NCI-H774 (cell line): ENCODE measurements around the gene SEZ6L.

ENCODE experiments used
- DNase-seq: peaks from one replicate; lab custom pipeline; 2025; lab: John Stamatoyannopoulos, UW

Gene SEZ6L

GRCh38 chr22:26245001-26245400 is 75.7 kb downstream of the SEZ6L start:
- DNase-seq: no peak

GRCh38 chr22:26246552-26246951 is 77.3 kb downstream of the SEZ6L start:
- no peak for DNase-seq

- DNase-seq: no peak
Measured at GRCh38 chr22:26251869-26252268, 82.6 kb downstream of the SEZ6L start.

- DNase-seq: no peak
Measured at GRCh38 chr22:26259510-26259909, 90.2 kb downstream of the SEZ6L start.

- DNase-seq: no peak
Measured at GRCh38 chr22:26264162-26264561, 94.9 kb downstream of the SEZ6L start.

DNA sequence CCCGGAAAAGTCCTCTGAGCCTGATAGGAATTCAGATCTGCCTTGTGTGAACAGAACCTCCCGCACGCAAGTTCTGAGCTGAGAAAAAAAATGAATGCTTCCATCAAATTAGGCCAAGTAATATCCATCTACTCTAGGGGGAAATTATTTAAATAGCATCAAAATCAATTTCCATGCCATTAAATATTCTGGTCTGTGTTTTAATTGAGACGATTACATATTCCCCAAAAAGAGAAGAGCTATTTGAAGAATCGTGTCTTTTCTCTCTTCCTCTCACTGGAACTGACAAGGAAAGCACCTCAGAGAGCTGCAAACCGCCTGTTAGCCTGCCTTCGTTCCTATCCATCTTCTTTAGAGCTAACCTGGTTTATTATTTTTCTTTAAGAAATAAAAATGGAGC is 96.0 kb downstream of the SEZ6L start:
- no peak for DNase-seq

DNA sequence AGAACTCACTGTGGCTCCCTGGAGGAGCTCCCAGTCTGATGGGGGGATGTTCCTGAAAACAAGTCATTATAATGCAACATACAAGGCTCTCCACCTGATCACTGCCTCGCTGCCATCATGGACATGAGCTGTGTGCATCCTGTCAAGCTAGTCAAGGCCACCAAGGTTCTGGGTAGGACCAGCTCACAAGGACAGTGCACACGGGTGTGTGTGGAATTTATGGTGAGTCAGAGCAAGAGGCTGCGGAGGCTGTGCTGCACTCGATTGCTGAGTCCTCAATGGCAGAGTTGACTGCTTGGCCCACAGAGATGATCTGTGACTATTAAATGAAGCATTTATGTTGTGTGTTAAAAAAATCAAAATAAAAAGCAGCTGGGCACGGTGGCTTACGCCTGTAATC is 96.6 kb downstream of the SEZ6L start:
- no peak for DNase-seq

GRCh38 chr22:26267856-26268255 is 98.6 kb downstream of the SEZ6L start:
- DNase-seq: peak; percentile 6

- DNase-seq: no peak
Measured at GRCh38 chr22:26269572-26269971, 100.3 kb downstream of the SEZ6L start.

GRCh38 chr22:26271427-26271826 is 102.2 kb downstream of the SEZ6L start:
- DNase-seq: no peak

DNA sequence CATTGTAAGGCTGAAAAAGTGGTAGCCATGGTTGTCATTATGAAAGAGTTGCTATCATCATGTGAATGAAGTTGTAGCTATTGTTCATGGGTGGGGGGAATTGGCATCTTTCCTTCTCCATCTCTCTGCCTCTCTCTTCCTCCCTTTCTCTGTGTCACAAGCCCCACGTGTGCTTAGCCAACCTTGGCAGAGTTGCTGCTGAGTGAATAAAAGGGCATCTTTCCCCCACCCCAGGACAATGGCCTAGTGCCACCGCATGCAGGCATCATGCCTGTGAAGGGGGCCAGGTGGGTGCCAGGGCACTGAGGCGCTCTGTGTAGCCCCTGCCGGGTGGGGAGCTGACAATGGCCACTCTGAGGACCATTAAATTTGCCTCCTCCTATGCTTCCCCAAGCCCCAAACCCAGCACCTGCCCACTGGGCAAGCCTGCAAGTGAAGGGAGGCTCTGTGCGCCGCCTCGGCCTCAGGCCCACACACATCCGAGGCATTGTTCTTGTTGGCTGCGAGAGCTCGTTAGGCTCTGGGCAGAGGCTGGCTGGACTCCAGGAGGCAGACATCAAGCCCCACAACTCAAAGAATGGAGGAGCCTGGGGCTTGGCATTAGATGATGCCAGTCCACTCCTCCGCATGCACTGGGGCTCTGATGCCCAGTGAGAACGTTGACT is 103.9 kb downstream of the SEZ6L start:
- DNase-seq: no peak

GRCh38 chr22:26276529-26277160 is 107.4 kb downstream of the SEZ6L start:
- no peak for DNase-seq

DNA sequence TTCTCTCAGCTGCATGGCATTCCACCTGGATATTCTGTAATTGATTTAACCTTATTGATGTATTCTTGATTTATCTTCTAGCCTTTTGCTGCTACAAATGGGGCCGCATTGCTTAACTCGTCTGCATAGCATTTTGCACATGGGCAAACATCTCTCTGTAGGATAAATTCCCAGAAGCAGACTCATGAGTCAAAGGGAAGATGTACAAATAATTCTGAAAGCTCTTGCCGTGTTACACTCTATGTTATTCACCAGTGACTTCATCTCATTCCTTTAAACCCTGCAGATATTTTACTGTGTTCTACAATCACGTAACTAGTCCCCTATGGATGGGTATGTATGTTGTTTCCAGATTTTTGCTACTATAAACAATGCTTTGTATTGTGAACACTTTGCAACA is 112.7 kb downstream of the SEZ6L start:
- no peak for DNase-seq

- no peak for DNase-seq
Measured at GRCh38 chr22:26283330-26283729, 114.1 kb downstream of the SEZ6L start.

GRCh38 chr22:26285632-26286031 is 116.4 kb downstream of the SEZ6L start:
- no peak for DNase-seq

DNA sequence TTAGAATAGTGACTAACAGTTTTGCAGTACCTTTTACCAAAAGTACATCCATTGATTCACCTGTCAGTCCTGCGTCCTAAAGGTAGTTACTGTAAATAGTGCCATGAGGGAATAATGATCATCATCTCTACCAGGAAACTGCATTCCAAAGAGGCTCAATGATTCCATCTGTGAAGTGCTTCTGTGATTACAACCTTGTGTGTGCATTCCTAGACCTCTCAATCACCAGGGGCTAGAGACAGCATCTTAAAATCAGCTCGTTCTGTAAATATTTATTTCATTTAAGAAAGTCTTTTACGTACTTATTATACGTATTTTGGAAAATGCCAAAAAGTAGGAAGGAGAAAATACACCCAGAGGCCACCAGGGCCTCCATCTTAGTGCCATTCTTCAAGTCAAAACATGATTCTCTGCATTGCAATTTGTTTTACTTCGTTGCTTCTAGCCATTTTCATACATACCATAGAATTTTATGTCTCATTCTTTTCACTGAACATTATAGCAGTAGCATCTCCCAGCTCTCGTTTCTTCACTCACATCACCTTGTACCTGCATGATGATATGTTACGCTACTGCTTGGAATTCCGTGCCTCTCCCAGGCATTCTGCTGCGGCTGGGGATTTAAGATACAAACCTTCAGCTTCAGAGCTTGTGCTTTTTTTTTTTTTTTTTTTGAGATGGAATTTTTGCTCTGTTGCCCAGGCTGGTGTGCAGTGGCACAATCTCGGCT is 117.0 kb downstream of the SEZ6L start:
- no peak for DNase-seq

DNA sequence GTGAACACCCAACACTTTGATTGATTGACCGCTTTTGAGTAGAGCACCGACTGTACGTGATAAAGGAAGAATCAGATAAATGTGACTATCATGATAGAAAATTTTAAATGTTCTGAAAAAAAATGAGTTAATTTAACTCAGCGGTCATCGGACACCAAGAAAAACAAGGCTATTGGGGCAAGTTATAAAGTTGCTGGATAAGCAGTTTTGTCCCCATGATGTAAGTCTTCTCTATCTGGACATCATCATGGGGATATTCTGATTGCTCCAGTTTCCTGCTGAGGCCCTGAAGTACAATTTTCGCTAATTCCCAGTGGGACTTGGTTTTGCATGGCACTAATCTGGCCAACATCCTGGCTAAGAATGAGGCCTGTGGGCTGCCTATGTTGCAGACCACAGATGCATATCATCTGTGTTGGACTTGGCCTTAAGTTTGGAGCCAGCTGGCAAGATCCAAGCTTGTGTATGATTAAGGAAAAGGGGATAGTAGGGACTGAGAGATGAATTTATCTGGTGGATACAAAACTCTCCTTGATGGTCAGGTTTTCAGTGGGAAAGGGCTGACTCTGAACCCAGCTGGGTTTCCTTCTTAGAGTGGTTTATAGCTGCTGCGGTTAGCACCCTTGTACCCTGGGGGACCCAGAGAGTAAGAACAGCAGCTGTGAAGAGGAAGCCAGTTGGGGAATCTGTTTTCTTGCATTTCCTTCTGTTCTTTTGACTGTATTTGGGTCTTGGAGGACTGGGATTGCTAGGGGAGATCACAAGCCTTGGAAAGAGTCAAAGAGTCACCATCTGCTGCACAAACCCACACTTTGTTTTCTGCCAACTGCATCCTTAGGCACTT is 118.3 kb downstream of the SEZ6L start:
- DNase-seq: no peak

GRCh38 chr22:26289611-26290101 is 120.4 kb downstream of the SEZ6L start:
- no peak for DNase-seq

- no peak for DNase-seq
Measured at GRCh38 chr22:26291940-26292666, 122.8 kb downstream of the SEZ6L start.

DNA sequence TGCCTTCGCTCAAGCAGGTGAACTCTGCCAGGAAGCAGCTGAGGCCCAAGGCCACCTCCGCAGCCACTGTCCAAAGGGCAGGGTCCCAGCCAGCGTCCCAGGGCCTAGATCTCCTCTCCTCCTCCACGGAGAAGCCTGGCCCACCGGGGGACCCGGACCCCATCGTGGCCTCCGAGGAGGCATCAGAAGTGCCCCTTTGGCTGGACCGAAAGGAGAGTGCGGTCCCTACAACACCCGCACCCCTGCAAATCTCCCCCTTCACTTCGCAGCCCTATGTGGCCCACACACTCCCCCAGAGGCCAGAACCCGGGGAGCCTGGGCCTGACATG is 123.4 kb downstream of the SEZ6L start:
- DNase-seq: no peak

DNA sequence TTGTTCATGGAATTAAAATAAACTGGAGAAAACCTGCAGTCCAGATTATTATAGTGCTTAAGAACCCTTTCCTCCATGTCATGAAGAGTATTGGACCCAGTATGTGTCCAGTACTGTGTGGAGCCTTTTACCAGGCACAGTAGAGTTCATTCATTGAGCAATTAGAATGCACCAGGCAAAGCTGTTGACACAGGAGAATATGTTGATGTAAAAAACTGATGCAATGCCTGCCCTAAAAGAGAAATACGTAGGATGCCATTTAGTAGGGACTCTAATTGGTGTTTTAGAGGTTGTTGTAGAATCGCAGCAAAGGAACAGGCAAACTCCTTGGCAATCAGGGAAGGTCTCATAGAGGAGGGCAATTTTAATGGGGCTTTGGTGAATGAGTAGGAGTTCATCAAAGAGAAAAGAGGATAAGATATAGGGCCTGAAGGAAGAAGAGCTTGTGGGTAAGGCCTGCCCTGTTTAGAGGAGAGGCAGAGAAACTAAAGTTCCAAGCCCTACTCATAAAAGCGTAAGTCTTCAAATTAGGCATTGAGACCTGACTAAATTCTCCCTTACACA is 126.4 kb downstream of the SEZ6L start:
- DNase-seq: no peak
